NCI-H2196 treated with DMSO at 0.1 percent for 48 hours (cell line): ENCODE data around the gene PNPLA1.
A peak's percentile ranks its signal among the peaks of the same experiment; 100 is the strongest.
"Not testable (repeated sequence)": the region's sequence is repeated elsewhere in the genome, so short reads cannot be mapped to it uniquely, and the experiment has no call there.

Experiments used
- DNase-seq: peaks from one replicate; lab custom pipeline; 2025; ENCODE audit not compliant: unreplicated experiment; lab: John Stamatoyannopoulos, UW

Gene PNPLA1

GRCh38 chr6:36334832-36335459 is 65.1 kb downstream of the PNPLA1 start:
- DNase-seq, result no peak

DNA sequence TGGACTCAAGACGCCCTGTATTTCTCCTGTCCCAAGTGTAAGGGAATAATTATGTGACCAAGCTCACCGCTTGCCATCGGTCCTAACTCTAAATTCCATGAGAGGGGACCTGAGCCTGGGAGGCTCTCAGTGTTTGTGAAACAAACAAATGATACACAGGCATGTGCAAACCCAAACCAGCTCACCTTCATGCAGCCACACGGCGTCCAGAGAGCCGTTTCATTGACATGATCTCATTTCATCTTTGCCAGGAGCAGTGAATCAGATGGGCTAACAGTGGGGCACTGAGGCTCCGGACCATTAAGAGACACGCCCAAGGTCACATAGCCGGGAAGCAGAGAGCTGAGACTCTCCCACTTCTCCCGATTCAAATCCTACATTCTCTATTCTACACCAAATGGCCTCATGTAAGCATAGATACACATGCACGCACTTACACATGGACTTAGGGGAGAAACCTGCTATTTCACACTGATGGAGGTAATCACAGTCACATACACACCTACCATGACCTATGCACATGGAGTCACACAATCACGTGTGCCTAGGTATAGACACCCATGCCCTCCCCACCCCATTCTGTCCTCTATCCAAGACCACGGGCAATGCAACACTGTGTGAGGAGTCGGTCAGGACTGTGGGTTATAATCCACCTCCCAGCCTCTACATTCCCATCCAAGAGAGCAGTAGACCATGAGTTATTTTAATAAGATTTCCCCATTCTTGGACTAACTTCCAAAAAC is 65.8 kb downstream of the PNPLA1 start:
- no peak for DNase-seq

GRCh38 chr6:36336208-36336710 is 66.4 kb downstream of the PNPLA1 start:
- no peak for DNase-seq

DNA sequence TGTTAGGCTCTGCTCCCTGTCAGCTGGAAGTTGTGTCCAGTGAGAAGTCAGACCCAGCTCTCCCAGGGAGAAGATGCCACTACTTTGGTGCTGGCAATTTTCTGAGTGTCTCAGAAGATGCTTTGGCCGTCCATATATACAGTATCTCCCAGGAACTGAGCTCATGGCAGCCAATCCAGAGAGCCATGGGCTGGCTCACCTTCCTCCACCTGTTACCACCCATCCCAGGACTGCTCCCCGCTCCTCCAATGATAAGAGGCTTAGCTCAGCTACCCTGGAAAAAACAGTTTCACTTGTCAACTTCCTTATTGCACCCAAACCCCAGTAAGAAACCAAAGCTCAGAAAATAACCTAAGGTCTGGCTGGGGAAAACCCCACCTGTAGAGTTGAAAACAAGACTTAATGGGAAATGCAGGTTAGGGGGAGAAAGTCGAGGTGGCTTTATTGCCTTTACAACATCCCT is 67.0 kb downstream of the PNPLA1 start, which contains the start of gene BNIP5:
Gene BNIP5 (minus strand): TSS at position 110 of the 463 bp plus-strand sequence. CDS start 6,198 bp downstream, outside the sequence.
- DNase-seq, result no peak

DNA sequence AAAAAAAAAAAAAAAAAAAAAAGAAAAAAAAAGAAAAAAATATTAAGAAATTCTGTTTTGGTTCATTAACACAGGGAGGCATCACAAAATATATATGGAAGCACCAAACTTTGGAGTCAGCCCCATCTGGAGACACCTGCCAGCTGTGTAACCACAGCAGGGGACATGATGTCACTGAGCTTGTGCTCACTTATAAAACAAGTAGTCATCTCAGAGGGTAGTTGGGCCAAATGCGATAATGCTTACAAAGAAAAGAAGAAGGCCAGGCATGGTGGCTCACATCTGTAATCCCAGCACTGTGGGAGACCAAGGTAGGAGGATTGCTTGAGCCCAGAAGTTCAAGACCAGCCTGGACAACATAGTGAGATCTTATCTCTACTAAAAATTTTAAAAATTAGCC is 68.0 kb downstream of the PNPLA1 start:
- no peak for DNase-seq

GRCh38 chr6:36338223-36338622 is 68.4 kb downstream of the PNPLA1 start:
- DNase-seq, result not testable (repeated sequence)

- no peak for DNase-seq
These were observed 69.3 kb downstream of the PNPLA1 start for GRCh38 chr6:36339146-36339545.

- DNase-seq, result no peak
These were observed 70.4 kb downstream of the PNPLA1 start for GRCh38 chr6:36340306-36340617.

GRCh38 chr6:36340618-36341454 is 71.0 kb downstream of the PNPLA1 start:
- no peak for DNase-seq

DNA sequence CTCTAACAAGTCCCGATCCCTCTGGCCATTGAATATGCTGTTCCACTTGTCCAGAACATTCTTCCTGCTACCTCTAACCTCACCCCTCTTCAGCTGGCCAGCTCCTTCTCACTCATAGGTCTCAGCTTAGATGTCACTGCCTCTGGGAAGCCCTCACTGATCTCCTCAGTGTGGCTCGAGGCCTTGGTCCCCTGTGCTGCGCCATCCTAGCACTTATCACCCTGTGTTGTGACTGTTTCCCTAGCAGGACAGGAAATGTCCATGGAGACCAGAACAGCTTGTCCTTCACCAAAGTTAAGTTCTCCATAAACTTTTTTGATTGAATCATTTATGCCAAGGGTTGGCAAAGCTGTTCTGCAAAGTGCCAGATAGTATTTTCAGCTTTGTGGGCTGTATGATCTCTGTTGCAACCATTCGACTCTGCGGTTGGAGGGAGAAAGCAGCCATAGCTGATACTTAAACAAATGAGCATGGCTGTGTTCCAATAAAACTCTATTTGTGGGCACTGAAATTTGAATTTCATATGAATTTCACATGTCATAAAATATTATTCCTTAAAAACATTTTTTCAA is 73.3 kb downstream of the PNPLA1 start:
- no peak for DNase-seq

GRCh38 chr6:36345681-36346466 is 76.0 kb downstream of the PNPLA1 start:
- DNase-seq, result no peak

- DNase-seq, result no peak
These were observed 76.8 kb downstream of the PNPLA1 start for GRCh38 chr6:36346486-36347273.

DNA sequence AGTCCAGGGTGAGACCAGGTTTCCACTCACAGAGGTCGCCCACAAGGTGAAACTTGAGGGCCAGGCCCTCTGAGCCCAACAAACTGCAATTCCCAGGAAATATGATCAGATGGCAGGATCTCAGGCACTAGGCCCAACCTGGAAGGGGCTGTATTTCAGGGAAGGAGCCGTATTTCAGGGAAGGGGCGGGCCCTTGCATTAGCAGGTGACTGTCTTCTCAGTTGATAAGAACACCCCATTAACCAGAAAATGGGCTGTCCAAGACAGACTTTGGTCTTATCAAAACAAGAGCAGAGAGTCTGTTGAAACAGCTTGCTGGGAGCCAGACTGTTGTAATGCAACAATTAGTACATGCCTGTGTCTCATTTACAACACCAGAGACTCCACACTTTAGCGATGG is 77.8 kb downstream of the PNPLA1 start:
- no peak for DNase-seq

DNA sequence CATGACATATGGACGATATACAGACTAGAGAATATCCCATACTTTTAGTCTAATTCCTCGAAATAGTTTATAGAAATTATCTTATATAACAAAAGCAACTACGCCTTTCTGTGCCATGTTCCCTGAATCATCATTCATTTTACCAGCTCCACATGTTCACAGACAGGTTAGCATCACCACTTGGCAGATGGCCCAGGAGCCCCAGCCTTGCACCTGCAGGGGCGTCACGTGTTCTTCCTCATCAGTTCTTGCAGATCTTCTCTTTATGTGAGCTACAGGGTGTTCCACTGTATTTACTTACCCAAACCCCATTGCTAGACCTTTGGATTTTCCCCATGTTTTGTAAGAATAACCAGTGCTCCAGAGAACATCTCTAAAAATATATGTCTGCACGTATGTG is 79.4 kb downstream of the PNPLA1 start:
- peak; percentile 67 for DNase-seq

GRCh38 chr6:36350082-36350481 is 80.2 kb downstream of the PNPLA1 start:
- no peak for DNase-seq

DNA sequence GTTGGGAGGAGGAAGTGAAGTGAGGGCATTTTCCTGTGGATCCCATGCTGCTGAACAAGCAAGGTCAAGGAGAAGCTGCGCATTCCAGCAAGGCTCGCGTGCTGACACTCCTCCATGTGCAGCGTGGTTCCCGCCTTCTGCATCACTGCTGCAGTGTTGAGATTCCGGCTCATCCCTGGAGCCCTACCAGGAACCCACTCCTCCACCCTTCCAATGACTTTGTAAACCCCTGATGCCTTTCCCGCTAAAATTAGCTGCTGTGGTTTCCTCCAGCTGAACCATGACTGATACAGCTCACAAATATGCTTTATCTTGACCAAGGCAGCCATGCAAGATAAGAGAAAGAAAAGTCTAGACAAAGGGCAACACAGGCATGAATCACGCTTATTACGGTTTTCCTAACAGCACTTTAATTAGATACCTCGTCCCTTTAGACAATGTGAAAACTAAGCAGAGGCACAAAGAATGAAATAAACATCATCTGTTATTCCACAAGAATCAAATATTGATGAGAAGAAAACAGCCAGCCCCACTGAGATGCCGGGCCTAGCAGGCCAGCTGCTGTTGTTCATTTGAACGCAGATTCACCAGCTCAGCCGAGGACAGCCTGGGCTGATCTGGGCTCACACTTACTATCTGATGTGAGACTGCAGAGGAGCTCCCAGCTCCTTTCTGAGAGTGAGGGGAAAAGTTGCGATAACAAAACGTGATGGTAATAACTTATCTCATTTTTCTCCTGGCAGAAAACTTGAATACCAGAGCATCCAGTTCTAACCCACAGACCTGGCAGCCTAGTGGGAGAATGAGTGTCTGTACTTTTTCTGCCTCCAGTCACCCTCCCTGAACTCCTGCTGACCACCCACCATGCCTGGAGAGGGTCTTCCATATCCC is 81.1 kb downstream of the PNPLA1 start:
- no peak for DNase-seq

DNA sequence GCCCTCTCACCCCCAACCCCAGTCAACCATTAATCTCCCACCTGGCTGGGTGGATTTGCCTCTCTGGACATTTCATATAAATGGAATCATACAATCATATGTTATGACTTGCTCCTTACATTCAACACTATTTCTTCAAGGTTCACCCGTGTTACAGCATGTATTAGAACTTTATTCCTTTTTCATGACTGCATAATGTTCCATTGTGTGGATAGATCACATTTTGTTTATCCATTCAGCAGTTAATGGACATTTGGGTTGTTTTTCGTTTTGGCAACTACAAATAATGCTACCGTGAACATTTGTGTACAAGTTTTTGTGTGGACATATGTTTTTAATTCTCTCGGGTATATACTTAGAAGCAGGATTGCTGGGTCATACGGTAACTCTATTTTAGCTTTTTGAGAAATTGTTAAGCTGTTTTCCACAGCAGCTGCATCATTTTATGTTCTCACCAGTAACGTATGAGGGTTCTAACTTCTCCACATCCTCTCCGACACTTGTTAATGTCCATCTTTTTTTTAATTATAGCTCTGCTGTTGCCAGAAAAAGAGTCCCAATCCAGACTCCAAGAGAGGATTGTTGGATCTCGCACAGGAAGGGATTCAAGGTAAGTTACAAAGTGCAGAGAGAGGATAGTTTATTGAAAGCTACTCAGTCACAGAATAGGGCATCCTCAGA is 82.8 kb downstream of the PNPLA1 start:
- DNase-seq, result no peak

DNA sequence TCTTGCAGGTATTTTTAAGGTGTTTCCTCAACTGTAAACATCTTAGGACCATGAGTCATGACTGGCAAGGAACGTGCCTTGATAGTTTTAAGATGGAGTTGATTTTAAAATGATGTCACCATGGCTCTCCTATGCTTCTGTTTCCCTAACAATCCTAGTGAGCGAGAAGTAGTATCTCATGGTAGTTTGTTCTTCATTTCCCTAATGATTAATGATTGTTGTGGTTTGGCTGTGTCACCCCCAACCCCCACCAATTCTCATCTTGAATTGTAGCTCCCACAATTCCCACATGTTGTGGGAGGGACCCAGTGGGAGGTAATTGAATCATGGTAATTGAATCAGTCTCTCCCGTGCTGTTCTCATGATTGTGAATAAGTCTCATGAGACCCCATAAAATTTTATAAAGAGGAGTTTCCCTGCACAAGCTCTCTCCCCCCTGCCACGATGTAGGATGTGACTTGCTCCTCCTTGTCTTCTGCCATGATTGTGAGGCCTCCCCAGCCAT is 83.6 kb downstream of the PNPLA1 start:
- DNase-seq, result no peak
